ENCODE data around the gene PXMP4.

Gene PXMP4

GRCh38 chr20:33687993-33688937 lies 31.8 kb downstream of the PXMP4 start:
- no peak for TF ChIP-seq CTCF (conservative IDR thresholded peaks at IDR 0.05; ENCODE audit: low read depth, low read length)
- no peak overlapping the region for H3K4me3 ChIP-seq (ENCODE audit: low read depth, low read length)
- DNase-seq (ENCODE audit: low read depth), result no peak

GRCh38 chr20:33687370-33687915 lies 32.7 kb downstream of the PXMP4 start:
- peak; percentile 40 for DNase-seq (ENCODE audit: low read depth)
- no peak overlapping the region for H3K4me3 ChIP-seq (ENCODE audit: low read depth, low read length)
- TF ChIP-seq CTCF (conservative IDR thresholded peaks at IDR 0.05; ENCODE audit: low read depth, low read length), result no peak

GRCh38 chr20:33686984-33687366 lies 33.1 kb downstream of the PXMP4 start:
- H3K4me3 ChIP-seq (ENCODE audit: low read depth, low read length), result peak overlapping the region; percentile 48
- TF ChIP-seq CTCF (conservative IDR thresholded peaks at IDR 0.05; ENCODE audit: low read depth, low read length), result no peak

GRCh38 chr20:33686100-33686983 lies 33.8 kb downstream of the PXMP4 start, which contains the start of gene E2F1:
Gene E2F1 (minus strand): TSS chr20:33686385. CDS start chr20:33686264, 121 bp downstream.
- peak; percentile 40 for TF ChIP-seq CTCF (conservative IDR thresholded peaks at IDR 0.05; ENCODE audit: low read depth, low read length)
- H3K4me3 ChIP-seq (ENCODE audit: low read depth, low read length), result peak within 1 kb of the TSS; percentile 48
- DNase-seq (ENCODE audit: low read depth), result peak; percentile 92

More at GRCh38 chr20:33686984-33687366, 33.1 kb downstream of the PXMP4 start:
- no peak for DNase-seq (ENCODE audit: low read depth)

GRCh38 chr20:33685328-33686099 lies 34.6 kb downstream of the PXMP4 start:
- H3K4me3 ChIP-seq (ENCODE audit: low read depth, low read length), result peak overlapping the region; percentile 47
- no peak for DNase-seq (ENCODE audit: low read depth)
- no peak for TF ChIP-seq CTCF (conservative IDR thresholded peaks at IDR 0.05; ENCODE audit: low read depth, low read length)

Data from choroid plexus epithelial cell (primary cell).